Nephron (organoid): ENCODE measurements around the gene PPP1R18.
"Not testable (repeated sequence)": the region's sequence is repeated elsewhere in the genome, so short reads cannot be mapped to it uniquely, and the experiment has no call there.

Source experiments
- H3K27ac Mint-ChIP-seq, 3 experiments: 2 replicates each; pipeline ENCODE4 v1.8.0; 2020; ENCODE audit warnings: mixed read lengths in 3 of 3, mild to moderate bottlenecking in 2 of 3, moderate library complexity in 1 of 3
- H3K27me3 Mint-ChIP-seq: 2 replicates; pipeline ENCODE4 v1.8.0; 2021; ENCODE audit warnings: low read depth, mild to moderate bottlenecking, moderate library complexity, mixed read lengths
- H3K36me3 Mint-ChIP-seq: 2 replicates; pipeline ENCODE4 v1.8.0; 2020; ENCODE audit warnings: low read depth, mixed read lengths
- H3K4me1 Mint-ChIP-seq: 2 replicates; pipeline ENCODE4 v1.8.0; 2020; ENCODE audit warnings: mixed read lengths
- H3K4me3 Mint-ChIP-seq, 3 experiments: 2 replicates each; pipeline ENCODE4 v1.8.0; 2020; ENCODE audit warnings: mild to moderate bottlenecking in 3 of 3, mixed read lengths in 3 of 3, moderate library complexity in 2 of 3
- H3K9me3 Mint-ChIP-seq: 2 replicates; pipeline ENCODE4 v1.8.0; 2020; ENCODE audit warnings: mixed read lengths
- CTCF ChIP-seq, 3 experiments: fragments of 200-600 bp; sonication (generic); IDR thresholded peaks; one replicate each; pipeline ENCODE4 v1.5.0; 2021; ENCODE audit warnings: antibody characterized with exemption in 3 of 3; ENCODE audit not compliant: unreplicated experiment in 3 of 3

PPP1R18 gene

GRCh38 chr6:30727920-30728553 lies 41.6 kb upstream of the PPP1R18 start:
- Mint-ChIP-seq H3K27ac (peak overlapping the region; percentile 40 to 72 (median 44)), H3K4me1 (peaks cover 28% of the 10 kb centered on the region), H3K4me3 (no peak overlapping the region), H3K27me3 (no peaks in the 10 kb centered on the region), H3K36me3 (peaks cover 64% of the 10 kb centered on the region), H3K9me3 (no peaks in the 10 kb centered on the region)
- TF ChIP-seq CTCF (IDR thresholded peaks at IDR 0.05; ENCODE audit: unreplicated experiment in 3 of 3), result peak in 2 of 3 experiments; percentile 8 to 27

- Mint-ChIP-seq H3K27me3 (no peaks in the 10 kb centered on the region), H3K27ac (peak overlapping the region; percentile 69 to 72 (median 71)), H3K4me3 (peak overlapping the region in 2 of 3 experiments; percentile 60 to 71), H3K36me3 (peaks cover 66% of the 10 kb centered on the region), H3K4me1 (peaks cover 36% of the 10 kb centered on the region), H3K9me3 (no peaks in the 10 kb centered on the region)
- TF ChIP-seq CTCF (IDR thresholded peaks at IDR 0.05; ENCODE audit: unreplicated experiment in 3 of 3), result no peak
Measured at GRCh38 chr6:30726506-30727413, 40.3 kb upstream of the PPP1R18 start.

- Mint-ChIP-seq H3K4me1 (peaks cover 36% of the 10 kb centered on the region), H3K27ac (peak overlapping the region in 2 of 3 experiments; percentile 26 to 56), H3K27me3 (no peaks in the 10 kb centered on the region), H3K9me3 (no peaks in the 10 kb centered on the region), H3K4me3 (peak overlapping the region in 1 of 3 experiments; percentile 53), H3K36me3 (peaks cover 71% of the 10 kb centered on the region)
- no peak for TF ChIP-seq CTCF (IDR thresholded peaks at IDR 0.05; ENCODE audit: unreplicated experiment in 3 of 3)
Measured at GRCh38 chr6:30725713-30726505, 39.5 kb upstream of the PPP1R18 start.

- H3K4me1 Mint-ChIP-seq, result peaks cover 36% of the 10 kb centered on the region
- H3K27me3 Mint-ChIP-seq, result no peaks in the 10 kb centered on the region
- H3K4me3 Mint-ChIP-seq, result peak overlapping the region; percentile 47 to 63 (median 61)
- H3K27ac Mint-ChIP-seq, result peak overlapping the region; percentile 0 to 40 (median 28)
- H3K9me3 Mint-ChIP-seq, result no peaks in the 10 kb centered on the region
- H3K36me3 Mint-ChIP-seq, result peaks cover 63% of the 10 kb centered on the region
- TF ChIP-seq CTCF (IDR thresholded peaks at IDR 0.05; ENCODE audit: unreplicated experiment in 3 of 3), result no peak
Measured at GRCh38 chr6:30724906-30725667, 38.6 kb upstream of the PPP1R18 start.

GRCh38 chr6:30723843-30724741 lies 37.6 kb upstream of the PPP1R18 start:
- H3K9me3 Mint-ChIP-seq, H3K27me3 Mint-ChIP-seq: not testable (repeated sequence)
- Mint-ChIP-seq H3K36me3 (peaks cover 59% of the 10 kb centered on the region), H3K4me1 (peaks cover 46% of the 10 kb centered on the region), H3K4me3 (peak overlapping the region; percentile 99), H3K27ac (peak overlapping the region; percentile 0 to 99 (median 83))

- Mint-ChIP-seq H3K27ac (peak overlapping the region; percentile 54 to 99 (median 83)), H3K4me1 (peaks cover 47% of the 10 kb centered on the region), H3K36me3 (peaks cover 59% of the 10 kb centered on the region), H3K4me3 (peak overlapping the region; percentile 99)
- H3K9me3 Mint-ChIP-seq, H3K27me3 Mint-ChIP-seq: not testable (repeated sequence)
Measured at GRCh38 chr6:30723159-30723842, 36.9 kb upstream of the PPP1R18 start.
